Left renal pelvis (tissue), 4 donors: ENCODE results near the gene GLP2R. TPM values are rescaled to one million over a fixed set of nuclear protein-coding genes. Genes with fewer than 3 reads are reported as not detected.
"Not testable (repeated sequence)": the region's sequence is repeated elsewhere in the genome, so short reads cannot be mapped to it uniquely, and the experiment has no call there.

Source experiments
- DNase-seq, 4 donors: peaks; one replicate each; pipeline ENCODE4 v3.0.0-alpha.2; 2013; ENCODE audit warnings: low read depth in 4 of 4, low spot score in 3 of 4
- polyA plus RNA-seq, 4 donors: library from polyadenylated mRNA; unstranded; fragments of 120-200 nt; gene quantifications; one replicate each; pipeline ENCODE4 v1.2.1, GENCODE V29; 2013; ENCODE audit not compliant: insufficient read length in 4 of 4

The GLP2R gene
- polyA plus RNA-seq: 1 to 10 TPM in 1 of 4 donors, not detected in 3; 1.6 TPM

- no peak for DNase-seq
These were observed at the start of gene GLP2R for GRCh38 chr17:9825641-9826150. GLP2R (plus strand) TSS chr17:9825924; CDS start chr17:9826064, 140 bp downstream.

- no peak for DNase-seq
These were observed 48.8 kb upstream of the GLP2R start for GRCh38 chr17:9776911-9777310.

- no peak for DNase-seq
These were observed 45.2 kb upstream of the GLP2R start for GRCh38 chr17:9780552-9780951.

GRCh38 chr17:9783050-9783449 lies 42.7 kb upstream of the GLP2R start:
- no peak for DNase-seq

- not testable (repeated sequence) for DNase-seq
These were observed 42.3 kb upstream of the GLP2R start for GRCh38 chr17:9783465-9783864.

- no peak for DNase-seq
These were observed 41.2 kb upstream of the GLP2R start for GRCh38 chr17:9784544-9784943.

GRCh38 chr17:9788601-9789000 lies 37.1 kb upstream of the GLP2R start:
- DNase-seq: no peak

GRCh38 chr17:9790316-9790715 lies 35.4 kb upstream of the GLP2R start:
- no peak for DNase-seq

- DNase-seq: no peak
These were observed 34.5 kb upstream of the GLP2R start, which contains the start of gene DHRS7C for GRCh38 chr17:9790889-9791876. DHRS7C (minus strand) TSS chr17:9791592; CDS start chr17:9791284, 308 bp downstream.

- DNase-seq: no peak
These were observed 33.4 kb upstream of the GLP2R start for GRCh38 chr17:9792181-9792840.

- DNase-seq: no peak
These were observed 27.7 kb upstream of the GLP2R start for GRCh38 chr17:9798008-9798407.

GRCh38 chr17:9798724-9799123 lies 27.0 kb upstream of the GLP2R start:
- DNase-seq: no peak

GRCh38 chr17:9801505-9801904 lies 24.2 kb upstream of the GLP2R start:
- no peak for DNase-seq

- no peak for DNase-seq
These were observed 23.4 kb upstream of the GLP2R start for GRCh38 chr17:9802294-9802693.

GRCh38 chr17:9802697-9803096 lies 23.0 kb upstream of the GLP2R start:
- DNase-seq: no peak

- no peak for DNase-seq
These were observed 20.0 kb upstream of the GLP2R start for GRCh38 chr17:9805769-9806168.

- no peak for DNase-seq
These were observed 19.0 kb upstream of the GLP2R start for GRCh38 chr17:9806699-9807098.

GRCh38 chr17:9809409-9809808 lies 16.3 kb upstream of the GLP2R start:
- DNase-seq: no peak

- no peak for DNase-seq
These were observed 15.4 kb upstream of the GLP2R start for GRCh38 chr17:9810100-9810949.

- DNase-seq: no peak
These were observed 14.6 kb upstream of the GLP2R start for GRCh38 chr17:9811086-9811485.
